Duodenal mucosa (tissue), 2 donors: ENCODE data around the gene SKI.

Experiments
- H3K27ac ChIP-seq: one replicate; pipeline ENCODE4 v1.7.0; 2013; ENCODE audit warnings: low read depth, low read length
- H3K27me3 ChIP-seq, 2 donors: one replicate each; pipeline ENCODE4 v1.7.0; 2013; ENCODE audit warnings: low read length in 2 of 2, control low read depth in 1 of 2; ENCODE audit not compliant: insufficient read depth in 2 of 2, control insufficient read depth in 1 of 2
- H3K36me3 ChIP-seq, 2 donors: one replicate each; pipeline ENCODE4 v1.7.0; 2013; ENCODE audit warnings: low read length in 2 of 2, control low read depth in 1 of 2; ENCODE audit not compliant: insufficient read depth in 2 of 2, control insufficient read depth in 1 of 2
- H3K4me1 ChIP-seq, 2 donors: one replicate each; pipeline ENCODE4 v1.7.0; 2013; ENCODE audit warnings: low read length in 2 of 2, control low read depth in 1 of 2; ENCODE audit not compliant: insufficient read depth in 2 of 2, control insufficient read depth in 1 of 2
- H3K4me3 ChIP-seq, 2 donors: one replicate each; pipeline ENCODE4 v1.7.0; 2013; ENCODE audit warnings: low read length in 2 of 2, low read depth in 1 of 2
- H3K9ac ChIP-seq, 2 donors: one replicate each; pipeline ENCODE4 v1.7.0; 2013; ENCODE audit warnings: low read length in 2 of 2, low read depth in 1 of 2
- H3K9me3 ChIP-seq, 2 donors: one replicate each; pipeline ENCODE4 v1.7.0; 2013; ENCODE audit warnings: low read length in 2 of 2, control low read depth in 1 of 2; ENCODE audit not compliant: control insufficient read depth in 1 of 2

The SKI gene

DNA sequence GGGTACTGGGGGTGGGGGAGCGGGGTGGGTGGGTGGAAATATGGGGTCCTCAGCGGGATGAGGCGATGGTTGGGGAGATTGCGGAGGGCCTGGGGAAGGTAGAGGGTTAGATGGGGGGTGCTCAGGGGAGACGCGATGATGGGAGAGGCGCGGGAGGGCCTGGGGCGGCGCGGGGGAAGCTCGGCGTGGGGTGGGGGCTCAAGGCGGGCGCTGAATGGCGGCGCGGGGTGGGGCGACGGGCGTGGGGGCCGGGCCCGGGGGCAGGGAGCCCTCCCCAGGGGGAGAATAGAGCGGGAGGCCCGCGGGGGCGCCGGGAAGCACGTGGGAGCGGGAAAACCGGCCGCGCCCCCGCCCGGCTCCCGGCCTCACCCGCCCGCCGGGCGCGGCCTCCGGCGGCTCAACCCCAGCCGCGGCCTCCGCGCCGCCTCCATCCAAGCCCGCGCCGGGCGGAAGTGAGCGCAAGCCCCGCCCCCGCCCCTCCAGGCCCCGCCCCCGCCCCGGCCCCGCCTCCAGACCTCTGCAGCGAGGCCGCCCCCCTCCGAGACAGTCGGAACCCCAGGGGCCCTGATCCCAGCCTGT is 33.7 kb upstream of the SKI start, which contains the start of gene FAAP20:
FAAP20 (minus strand) TSS at position 454 of the 579 bp plus-strand sequence; CDS start at position 431, 23 bp downstream.
- H3K9me3 ChIP-seq: no peaks in the 10 kb centered on the region
- peaks cover 26 to 44% of the 10 kb centered on the region in 2 donors for H3K4me1 ChIP-seq
- H3K9ac ChIP-seq: peak within 1 kb of the TSS; percentile 54 to 75
- H3K36me3 ChIP-seq: no peaks in the 10 kb centered on the region
- no peaks in the 10 kb centered on the region for H3K27me3 ChIP-seq
- peak within 1 kb of the TSS; percentile 91 for H3K27ac ChIP-seq
- H3K4me3 ChIP-seq: peak within 1 kb of the TSS; percentile 65 to 71

DNA sequence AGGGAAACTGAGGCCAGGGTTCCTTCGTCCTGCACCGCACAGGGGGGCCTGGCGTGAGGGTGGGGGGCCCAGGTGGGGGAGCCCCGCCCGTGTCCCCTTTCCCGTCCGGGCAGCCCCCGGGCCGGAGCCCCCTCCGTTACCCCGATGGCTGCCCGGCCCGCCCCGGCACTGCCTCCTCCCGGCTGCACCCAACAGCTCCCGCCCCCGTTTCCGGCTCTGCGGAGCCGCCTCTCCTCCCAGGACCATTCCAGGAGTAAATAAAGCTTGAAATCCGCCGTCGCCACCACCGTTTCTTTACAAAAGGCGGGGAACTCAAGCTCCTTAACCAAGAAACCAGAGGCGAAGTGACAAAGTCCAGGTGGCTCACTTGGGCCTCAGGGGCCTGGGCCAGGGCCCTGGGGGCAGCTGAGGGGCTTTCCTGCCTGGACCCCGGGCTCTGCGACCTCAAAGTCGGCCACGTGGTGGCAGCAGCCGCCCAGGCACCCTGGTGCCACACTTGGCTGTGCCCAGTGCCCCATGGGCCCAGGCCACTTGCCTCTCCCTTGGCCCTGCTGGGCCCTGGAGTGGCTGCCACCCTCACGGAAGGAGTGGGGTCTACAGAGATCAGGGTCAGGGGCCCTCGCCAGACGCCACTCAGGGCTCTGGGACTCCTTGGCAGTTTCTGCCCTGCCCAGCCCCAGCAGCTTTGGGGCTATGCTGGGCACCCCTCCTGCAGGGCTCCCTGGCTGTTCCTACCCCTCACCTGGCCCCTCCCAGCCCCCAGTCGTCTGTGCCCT is 33.0 kb upstream of the SKI start:
- peak overlapping the region; percentile 65 to 71 for H3K4me3 ChIP-seq
- H3K9me3 ChIP-seq: no peaks in the 10 kb centered on the region
- peak overlapping the region; percentile 91 for H3K27ac ChIP-seq
- H3K4me1 ChIP-seq: peaks cover 30 to 40% of the 10 kb centered on the region in 2 donors
- H3K36me3 ChIP-seq: no peaks in the 10 kb centered on the region
- H3K9ac ChIP-seq: peak overlapping the region; percentile 53 to 75
- H3K27me3 ChIP-seq: no peaks in the 10 kb centered on the region

DNA sequence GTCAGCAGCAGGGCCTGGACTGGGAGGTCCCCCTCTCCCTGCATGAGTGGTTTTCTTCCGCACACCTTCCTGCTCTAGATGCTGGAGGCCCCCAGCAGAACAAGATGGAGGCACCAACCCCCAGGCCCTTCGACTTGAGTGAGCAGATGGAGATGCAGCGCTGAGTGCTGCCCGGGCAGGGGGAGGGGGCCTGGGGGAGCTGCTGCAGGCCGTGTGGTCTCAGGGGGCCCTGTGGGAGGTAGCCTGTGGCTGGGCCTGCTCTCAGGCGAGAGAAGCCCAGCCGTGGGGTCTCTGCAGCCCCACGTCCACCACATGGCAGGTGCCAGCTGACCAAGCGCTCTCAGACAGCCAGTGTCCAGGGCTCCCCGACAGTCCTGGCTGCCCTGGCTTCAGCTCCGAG is 32.3 kb upstream of the SKI start:
- no peaks in the 10 kb centered on the region for H3K27me3 ChIP-seq
- H3K9me3 ChIP-seq: no peaks in the 10 kb centered on the region
- H3K9ac ChIP-seq: peak overlapping the region in 1 of 2 donors; percentile 75
- H3K27ac ChIP-seq: no peak overlapping the region
- H3K4me3 ChIP-seq: no peak overlapping the region
- peaks cover 23 to 33% of the 10 kb centered on the region in 2 donors for H3K4me1 ChIP-seq
- no peaks in the 10 kb centered on the region for H3K36me3 ChIP-seq

DNA sequence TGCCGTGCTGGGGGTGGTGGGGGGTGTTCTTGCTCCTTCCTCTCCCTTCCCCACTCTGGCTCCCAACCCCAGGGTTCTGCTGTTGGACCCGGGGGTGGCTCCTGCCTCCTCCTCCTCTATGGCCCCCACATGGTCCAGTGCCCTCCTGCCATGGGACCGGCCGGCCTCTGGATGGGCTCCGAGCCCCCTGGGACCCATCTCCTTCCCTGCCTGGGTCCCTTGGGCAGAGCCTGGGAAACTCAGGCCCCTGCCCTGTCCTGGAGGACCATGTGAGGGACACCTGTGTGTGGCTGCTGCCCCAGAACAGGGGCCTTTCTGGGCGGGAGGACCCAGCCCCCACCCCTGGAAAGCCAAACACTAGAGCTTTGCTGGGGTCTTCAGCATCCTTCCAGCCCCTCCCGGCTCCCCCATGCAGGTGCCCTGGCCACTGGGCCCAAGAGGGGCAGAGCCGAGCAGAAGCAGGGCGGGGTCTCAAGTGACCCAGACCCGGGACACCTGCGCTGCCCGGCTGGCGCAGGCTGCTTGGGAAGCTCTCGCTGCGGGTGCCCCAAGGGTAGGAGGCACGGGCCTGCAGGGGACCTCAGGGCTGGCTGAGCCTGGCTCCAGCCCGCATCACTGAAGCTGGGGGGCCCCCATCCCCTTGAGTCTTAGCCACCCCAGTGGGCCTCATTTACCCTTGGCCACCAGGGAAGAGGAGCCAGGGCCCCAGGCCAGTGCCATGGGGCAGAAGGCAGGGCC is 31.0 kb upstream of the SKI start:
- H3K9ac ChIP-seq: no peak overlapping the region
- no peaks in the 10 kb centered on the region for H3K9me3 ChIP-seq
- H3K4me1 ChIP-seq: peaks cover 22 to 30% of the 10 kb centered on the region in 2 donors
- H3K27ac ChIP-seq: no peak overlapping the region
- H3K36me3 ChIP-seq: no peaks in the 10 kb centered on the region
- no peaks in the 10 kb centered on the region for H3K27me3 ChIP-seq
- no peak overlapping the region for H3K4me3 ChIP-seq

GRCh38 chr1:2197707-2198165 is 30.4 kb upstream of the SKI start:
- Histone ChIP-seq H3K9me3 (no peaks in the 10 kb centered on the region), H3K27ac (no peak overlapping the region), H3K4me1 (peaks cover 22 to 30% of the 10 kb centered on the region in 2 donors), H3K4me3 (no peak overlapping the region), H3K36me3 (no peaks in the 10 kb centered on the region), H3K9ac (no peak overlapping the region), H3K27me3 (no peaks in the 10 kb centered on the region)

DNA sequence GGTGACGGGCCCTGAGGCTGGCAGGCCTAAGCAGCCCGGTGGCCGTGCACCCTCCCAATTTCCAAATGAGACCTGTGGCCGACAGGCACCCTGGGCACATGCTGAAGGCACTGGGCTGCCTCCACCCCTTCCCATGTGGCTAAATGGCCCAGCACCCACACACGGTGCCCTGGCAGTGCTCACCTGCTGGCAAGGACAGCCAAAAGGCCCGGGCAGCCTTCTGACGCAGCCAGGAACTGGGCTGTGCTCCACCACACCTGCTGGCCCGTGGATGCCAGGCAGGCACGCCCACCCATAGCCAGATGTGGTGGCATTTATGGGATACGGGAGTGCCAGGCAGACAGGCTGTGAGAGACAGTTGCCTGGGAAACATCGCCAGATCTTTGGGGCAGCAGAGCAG is 29.5 kb upstream of the SKI start:
- no peaks in the 10 kb centered on the region for H3K27me3 ChIP-seq
- peak overlapping the region; percentile 68 for H3K27ac ChIP-seq
- peaks cover 22 to 24% of the 10 kb centered on the region in 2 donors for H3K4me1 ChIP-seq
- peak overlapping the region in 1 of 2 donors; percentile 36 for H3K4me3 ChIP-seq
- no peaks in the 10 kb centered on the region for H3K36me3 ChIP-seq
- H3K9me3 ChIP-seq: no peaks in the 10 kb centered on the region
- peak overlapping the region; percentile 7 to 41 for H3K9ac ChIP-seq

GRCh38 chr1:2199042-2199810 is 28.9 kb upstream of the SKI start:
- Histone ChIP-seq H3K4me1 (peaks cover 18 to 26% of the 10 kb centered on the region in 2 donors), H3K27me3 (no peaks in the 10 kb centered on the region), H3K27ac (peak overlapping the region; percentile 68), H3K36me3 (no peaks in the 10 kb centered on the region), H3K9me3 (no peaks in the 10 kb centered on the region), H3K9ac (peak overlapping the region; percentile 48 to 92), H3K4me3 (peak overlapping the region; percentile 80 to 86)

GRCh38 chr1:2200308-2200943 is 27.7 kb upstream of the SKI start:
- no peak overlapping the region for H3K27ac ChIP-seq
- no peaks in the 10 kb centered on the region for H3K9me3 ChIP-seq
- H3K9ac ChIP-seq: no peak overlapping the region
- no peaks in the 10 kb centered on the region for H3K36me3 ChIP-seq
- H3K4me1 ChIP-seq: peaks cover 15 to 29% of the 10 kb centered on the region in 2 donors
- H3K27me3 ChIP-seq: no peaks in the 10 kb centered on the region
- no peak overlapping the region for H3K4me3 ChIP-seq

- H3K27ac ChIP-seq: no peak overlapping the region
These were observed 27.1 kb upstream of the SKI start for GRCh38 chr1:2201062-2201461.

More at GRCh38 chr1:2201062-2201461, 27.1 kb upstream of the SKI start:
- H3K4me1 ChIP-seq: peaks cover 18 to 31% of the 10 kb centered on the region in 2 donors
- no peaks in the 10 kb centered on the region for H3K36me3 ChIP-seq
- H3K27me3 ChIP-seq: no peaks in the 10 kb centered on the region
- H3K9ac ChIP-seq: no peak overlapping the region
- no peak overlapping the region for H3K4me3 ChIP-seq
- H3K9me3 ChIP-seq: no peaks in the 10 kb centered on the region
